GM20431 (cell line): ENCODE results near the gene SLC4A4.

Experiments used
- in situ Hi-C: fragments of 300-500 bp; cut with MseI, MboI; formaldehyde crosslinking; loops from one replicate; pipeline ENCODE4 v1.15.0; 2020; ENCODE audit warnings: low sequenced_read_pairs; ENCODE audit not compliant: unreplicated experiment

The SLC4A4 gene

GRCh38 chr4:71520850-71521249, 182.0 kb downstream of the SLC4A4 start:
- in situ Hi-C loops: no loop called here

- in situ Hi-C loops: no loop called here
These were observed 185.9 kb downstream of the SLC4A4 start for GRCh38 chr4:71524756-71525155.

- in situ Hi-C loops: no loop called here
These were observed 188.0 kb downstream of the SLC4A4 start for GRCh38 chr4:71526637-71527406.

- in situ Hi-C loops: no loop called here
These were observed 193.6 kb downstream of the SLC4A4 start for GRCh38 chr4:71532407-71532806.

GRCh38 chr4:71533121-71533520, 194.3 kb downstream of the SLC4A4 start:
- in situ Hi-C loops: no loop called here

- in situ Hi-C loops: no loop called here
These were observed 198.8 kb downstream of the SLC4A4 start for GRCh38 chr4:71537551-71538065.

GRCh38 chr4:71538528-71538927, 199.7 kb downstream of the SLC4A4 start:
- in situ Hi-C loops: no loop called here

- in situ Hi-C loops: no loop called here
These were observed 202.0 kb downstream of the SLC4A4 start for GRCh38 chr4:71540749-71541269.

GRCh38 chr4:71541541-71541940, 202.7 kb downstream of the SLC4A4 start:
- in situ Hi-C loops: no loop called here

- in situ Hi-C loops: no loop called here
These were observed 206.3 kb downstream of the SLC4A4 start for GRCh38 chr4:71545168-71545567.

- in situ Hi-C loops: no loop called here
These were observed 210.8 kb downstream of the SLC4A4 start for GRCh38 chr4:71549516-71550160.

GRCh38 chr4:71550220-71551165, 211.7 kb downstream of the SLC4A4 start:
- in situ Hi-C loops: no loop called here

- in situ Hi-C loops: no loop called here
These were observed 214.8 kb downstream of the SLC4A4 start for GRCh38 chr4:71553605-71554004.

GRCh38 chr4:71554025-71554424, 215.2 kb downstream of the SLC4A4 start:
- in situ Hi-C loops: no loop called here

GRCh38 chr4:71558248-71558647, 219.4 kb downstream of the SLC4A4 start:
- in situ Hi-C loops: no loop called here

- in situ Hi-C loops: no loop called here
These were observed 221.2 kb downstream of the SLC4A4 start for GRCh38 chr4:71559957-71560571.

GRCh38 chr4:71564775-71565174, 226.0 kb downstream of the SLC4A4 start:
- in situ Hi-C loops: no loop called here

- in situ Hi-C loops: no loop called here
These were observed 228.0 kb downstream of the SLC4A4 start for GRCh38 chr4:71566856-71567255.

GRCh38 chr4:71568131-71568530, 229.3 kb downstream of the SLC4A4 start:
- in situ Hi-C loops: no loop called here

GRCh38 chr4:71570492-71570891, 231.7 kb downstream of the SLC4A4 start:
- in situ Hi-C loops: no loop called here
